HG02623 (cell line): Measurements from ENCODE around the gene FBLIM1.

ENCODE experiments used
- ATAC-seq: cut with Tn5 transposase; IDR thresholded peaks from one replicate; pipeline ENCODE4 v1.9.1; 2021; ENCODE audit warnings: moderate library complexity; ENCODE audit not compliant: unreplicated experiment

Gene FBLIM1

GRCh38 chr1:15765495-15766194 lies 7.0 kb downstream of the FBLIM1 start:
- no peak for ATAC-seq

DNA sequence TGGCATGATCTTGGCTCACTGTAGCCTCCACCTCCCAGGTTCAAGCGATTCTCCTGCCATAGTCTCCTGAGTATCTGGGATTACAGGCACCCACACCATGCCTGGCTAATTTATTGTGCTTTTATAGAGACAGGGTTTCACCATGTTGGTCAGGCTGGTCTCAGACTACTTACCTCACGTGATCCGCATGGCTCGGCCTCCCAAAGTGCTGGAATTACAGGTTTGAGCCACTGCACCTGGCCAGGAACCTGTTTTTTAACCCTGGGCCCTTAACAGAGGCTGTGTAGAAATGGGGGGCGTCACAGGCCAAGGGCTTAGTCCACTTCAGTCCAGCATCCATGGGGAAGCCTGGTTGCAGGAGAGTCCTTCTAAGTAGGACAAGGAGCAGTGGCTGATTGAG lies 9.3 kb downstream of the FBLIM1 start:
- ATAC-seq: no peak

- ATAC-seq: no peak
Observed at GRCh38 chr1:15768388-15768787, 9.8 kb downstream of the FBLIM1 start.

DNA sequence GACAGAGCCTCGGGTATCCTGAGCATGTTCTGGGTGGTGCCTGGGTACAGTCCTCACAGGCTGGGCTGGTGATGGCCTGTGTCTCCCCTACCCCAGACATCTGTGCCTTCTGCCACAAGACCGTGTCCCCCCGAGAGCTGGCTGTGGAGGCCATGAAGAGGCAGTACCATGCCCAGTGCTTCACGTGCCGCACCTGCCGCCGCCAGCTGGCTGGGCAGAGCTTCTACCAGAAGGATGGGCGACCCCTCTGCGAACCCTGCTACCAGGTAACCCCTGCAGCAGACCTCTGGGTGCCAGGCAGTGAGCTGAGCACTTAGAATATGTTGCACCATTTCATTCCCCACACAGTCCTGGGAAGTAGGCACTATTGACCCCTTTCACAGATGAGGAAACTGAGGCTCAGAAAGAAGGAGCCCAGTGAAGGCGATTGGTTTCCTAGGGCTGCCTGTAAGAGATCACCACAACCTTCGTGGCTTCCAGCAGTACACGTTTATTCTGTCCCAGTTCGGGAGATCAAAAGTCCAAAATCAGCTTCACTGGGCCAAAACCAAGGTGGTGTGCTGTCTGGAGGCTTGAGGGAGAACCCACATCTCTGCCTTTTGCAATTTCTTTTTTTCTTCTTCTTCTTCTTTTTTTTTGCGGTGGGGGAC lies 11.8 kb downstream of the FBLIM1 start:
- ATAC-seq: no peak

- no peak for ATAC-seq
Observed at GRCh38 chr1:15771836-15772515, 13.4 kb downstream of the FBLIM1 start.

- no peak for ATAC-seq
Observed at GRCh38 chr1:15775706-15776105, 17.1 kb downstream of the FBLIM1 start.

GRCh38 chr1:15777909-15778707 lies 19.5 kb downstream of the FBLIM1 start:
- no peak for ATAC-seq

- no peak for ATAC-seq
Observed at GRCh38 chr1:15785683-15786082, 27.1 kb downstream of the FBLIM1 start.

DNA sequence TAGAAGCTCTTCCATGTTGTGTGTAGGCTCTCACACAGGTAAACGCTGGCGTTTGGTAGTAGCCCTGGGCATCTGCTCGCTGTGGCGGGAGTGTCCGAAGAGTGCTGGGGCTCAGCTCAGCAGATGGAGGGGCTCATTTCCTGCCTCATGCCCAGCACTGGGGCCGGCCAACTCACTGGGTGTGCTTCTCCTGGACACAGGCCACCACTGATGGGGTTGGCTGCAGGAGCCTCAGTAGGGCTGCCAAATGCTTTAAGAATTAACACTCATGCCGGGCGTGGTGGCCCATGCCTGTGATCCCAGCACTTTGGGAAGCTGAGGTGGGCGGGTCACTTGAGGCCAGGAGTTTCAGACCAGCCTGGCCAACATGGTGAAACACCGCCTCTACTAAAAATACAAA lies 28.0 kb downstream of the FBLIM1 start:
- no peak for ATAC-seq

- no peak for ATAC-seq
Observed at GRCh38 chr1:15788624-15789301, 30.2 kb downstream of the FBLIM1 start.

DNA sequence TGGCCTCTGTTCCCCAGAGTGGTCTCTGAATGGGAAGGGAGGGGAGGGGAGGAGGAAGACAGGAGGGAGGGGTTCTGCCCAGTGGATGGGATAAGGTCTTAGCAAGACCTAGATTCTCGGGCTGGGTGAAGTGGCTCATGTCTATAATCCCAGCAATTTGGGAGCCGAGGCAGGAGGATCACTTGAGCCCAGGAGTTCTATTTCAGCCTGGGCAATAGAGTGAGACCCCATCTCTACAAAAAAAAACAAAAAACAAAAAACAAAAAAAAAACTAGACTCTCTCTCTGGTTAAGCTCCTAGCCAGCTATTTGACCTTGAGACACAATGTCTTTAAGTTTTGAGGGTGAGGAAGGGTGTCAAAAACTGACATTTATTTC lies 37.5 kb downstream of the FBLIM1 start:
- no peak for ATAC-seq

GRCh38 chr1:15797614-15798390 lies 39.2 kb downstream of the FBLIM1 start:
- ATAC-seq: no peak

- ATAC-seq: no peak
Observed at GRCh38 chr1:15799004-15799867, 40.6 kb downstream of the FBLIM1 start.

DNA sequence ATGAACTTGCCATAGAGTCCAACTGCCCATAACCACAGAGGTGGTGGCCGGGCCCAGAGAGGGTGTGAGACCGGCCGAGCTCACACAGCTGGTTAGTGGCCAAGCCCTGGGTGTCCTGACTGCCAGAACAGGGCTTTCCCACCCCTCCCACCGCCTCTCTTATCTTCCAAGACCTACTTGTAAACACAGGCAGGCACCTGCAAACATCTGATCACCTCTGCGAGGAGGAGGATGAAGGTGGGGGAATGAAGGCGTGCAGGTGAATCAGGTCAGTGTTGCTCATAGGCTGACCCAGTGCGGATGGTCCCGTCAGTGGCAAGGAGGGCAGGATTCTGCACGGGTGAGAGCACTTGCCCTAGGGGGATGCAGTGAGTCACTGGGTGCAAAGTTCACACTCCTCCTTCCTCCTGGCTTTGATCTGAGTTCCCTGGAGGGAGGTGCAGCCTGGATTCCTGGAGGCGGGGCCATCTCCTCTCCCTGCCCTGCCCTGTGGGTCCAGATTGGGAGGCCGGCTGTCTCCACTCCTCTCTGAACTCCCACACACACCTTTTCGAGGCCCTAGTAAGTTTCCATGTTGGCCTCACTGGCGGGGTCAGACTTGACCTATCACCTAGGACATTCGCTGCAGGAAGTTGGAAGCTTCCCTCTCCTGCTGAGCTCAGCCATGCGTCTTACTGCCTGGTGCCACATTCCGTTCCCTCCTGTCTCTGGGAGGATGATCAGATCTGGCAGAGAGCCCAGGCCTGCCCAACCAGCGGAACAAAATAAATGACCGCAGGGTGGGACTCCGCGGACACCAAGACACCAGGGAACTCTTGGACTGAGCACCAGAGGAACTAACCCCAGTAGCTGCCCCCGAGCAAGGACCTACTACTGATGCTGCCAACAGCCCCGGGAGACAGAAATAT lies 41.6 kb downstream of the FBLIM1 start:
- ATAC-seq: no peak

DNA sequence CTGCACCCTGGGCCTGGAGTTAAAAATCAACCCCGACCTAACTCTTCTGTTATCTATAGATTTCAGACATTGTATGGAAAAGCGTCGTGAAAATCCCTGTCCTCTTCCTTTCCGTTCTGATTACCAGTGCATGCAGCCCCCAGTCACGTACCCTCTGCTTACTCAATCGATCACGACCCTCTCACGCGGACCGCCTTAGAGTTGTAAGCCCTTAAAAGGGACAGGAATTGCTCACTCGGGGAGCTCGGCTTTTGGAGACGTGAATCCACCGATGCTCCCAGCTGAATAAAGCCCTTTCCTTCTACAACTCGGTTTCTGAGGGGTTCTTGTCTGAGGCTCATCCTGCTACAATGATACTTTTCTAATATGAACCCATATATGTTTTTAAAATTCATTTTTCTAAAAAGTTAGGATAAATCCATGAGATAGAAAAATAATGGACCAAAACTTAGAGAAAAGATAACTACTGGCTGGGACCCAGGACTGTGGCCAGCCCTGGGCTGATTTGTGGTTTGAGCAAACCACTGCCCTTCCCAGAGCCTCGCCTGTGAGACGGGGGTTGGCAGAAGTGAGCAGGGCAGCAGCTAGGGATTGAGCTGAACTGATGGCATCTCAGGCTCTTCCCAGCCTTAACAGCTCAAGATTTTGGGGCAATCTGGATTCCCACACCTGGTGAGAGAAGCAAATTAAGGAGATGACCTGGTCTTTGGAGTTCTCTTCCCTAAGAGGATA lies 43.8 kb downstream of the FBLIM1 start:
- no peak for ATAC-seq

DNA sequence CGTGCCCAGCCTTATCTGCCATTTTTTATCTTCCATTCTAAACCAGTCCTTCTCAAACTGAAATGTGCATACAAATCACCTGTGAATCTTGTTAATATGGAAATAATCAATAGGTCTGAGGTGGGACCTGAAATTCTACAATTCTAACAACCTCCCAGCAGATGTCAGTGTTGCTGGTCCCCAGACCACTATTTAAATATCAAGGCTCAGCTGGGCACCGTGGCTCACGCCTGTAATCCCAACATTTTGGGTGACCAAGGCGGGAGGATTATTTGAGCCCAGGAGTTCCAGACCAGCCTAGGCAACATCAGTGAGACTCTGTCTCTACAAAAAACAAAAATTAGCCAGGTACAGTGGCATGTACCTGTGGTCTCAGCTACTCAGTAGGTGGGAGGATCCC lies 44.8 kb downstream of the FBLIM1 start:
- no peak for ATAC-seq

DNA sequence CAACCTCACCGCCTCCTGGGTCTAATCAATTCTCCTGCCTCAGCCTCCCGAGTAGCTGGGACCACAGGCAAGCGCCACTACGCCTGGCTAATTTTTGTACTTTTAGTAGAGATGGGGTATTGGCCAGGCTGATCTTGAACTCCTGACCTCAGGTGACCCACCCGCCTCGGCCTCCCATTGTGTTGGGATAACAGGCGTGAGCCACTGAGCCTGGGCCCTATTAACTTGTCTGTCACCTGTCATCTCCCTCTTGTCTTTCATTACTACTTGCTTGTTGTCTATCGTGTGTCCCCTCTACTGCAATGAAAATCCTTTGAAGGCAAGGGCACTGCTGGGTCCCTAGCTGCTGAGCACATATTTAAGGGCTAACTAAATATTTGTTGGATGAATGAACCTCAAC lies 45.5 kb downstream of the FBLIM1 start:
- no peak for ATAC-seq

DNA sequence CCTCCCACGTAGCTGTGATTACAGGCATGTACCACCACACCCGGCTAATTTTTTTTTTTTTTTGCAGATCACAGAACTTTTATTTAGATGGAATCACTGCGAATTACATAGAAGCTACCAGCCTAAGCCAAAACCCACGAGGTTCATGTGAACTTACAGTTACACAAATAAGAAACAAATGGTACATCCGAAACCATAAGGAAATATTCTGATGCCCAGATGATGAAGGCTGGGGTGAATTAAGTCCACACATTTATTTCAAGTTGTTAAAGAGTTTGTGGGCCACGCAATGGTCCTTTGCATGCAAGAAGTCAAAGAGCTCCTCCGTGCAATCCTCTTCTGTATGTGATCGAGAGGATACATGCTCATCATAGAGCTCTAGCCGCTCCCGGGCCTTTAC lies 48.5 kb downstream of the FBLIM1 start:
- ATAC-seq: no peak
